Hematopoietic multipotent progenitor cell (in vitro differentiated cells): ENCODE results near the gene LDHB. TPM values are rescaled to one million over a fixed set of nuclear protein-coding genes. Genes with fewer than 3 reads are reported as not detected.
"Not testable (repeated sequence)": the region's sequence is repeated elsewhere in the genome, so short reads cannot be mapped to it uniquely, and the experiment has no call there.

Experiments used
- DNase-seq, 3 donors: peaks; one replicate each; pipeline ENCODE4 v3.0.0-alpha.2; 2011 to 2015; ENCODE audit warnings: low read depth in 2 of 3, low spot score in 2 of 3
- total RNA-seq: library from RNA; depleted of rRNA; stranded (reverse); fragments of >200 nt; gene quantifications from one replicate; pipeline ENCODE4 v1.2.3, GENCODE V29; 2012

Gene LDHB
- total RNA-seq, 1 donor = 400 TPM

GRCh38 chr12:21662122-21662792 lies 4.6 kb upstream of the LDHB start:
- DNase-seq = no peak

- not testable (repeated sequence) for DNase-seq
These were observed 3.9 kb upstream of the LDHB start for GRCh38 chr12:21661396-21662093.

GRCh38 chr12:21659383-21659782 lies 1.7 kb upstream of the LDHB start:
- peak in 1 of 3 donors; percentile 24 for DNase-seq

GRCh38 chr12:21656905-21657325 lies 727 bp downstream of the LDHB start:
- DNase-seq = peak in 2 of 3 donors; percentile 36 to 51

- peak in 1 of 3 donors; percentile 26 for DNase-seq
These were observed 2.1 kb downstream of the LDHB start for GRCh38 chr12:21655591-21655990.

GRCh38 chr12:21651821-21652220 lies 5.8 kb downstream of the LDHB start:
- no peak for DNase-seq

GRCh38 chr12:21650997-21651396 lies 6.6 kb downstream of the LDHB start:
- no peak for DNase-seq

GRCh38 chr12:21649034-21649433 lies 8.6 kb downstream of the LDHB start:
- no peak for DNase-seq

- no peak for DNase-seq
These were observed 9.3 kb downstream of the LDHB start for GRCh38 chr12:21648378-21648777.

GRCh38 chr12:21647179-21647578 lies 10.5 kb downstream of the LDHB start:
- no peak for DNase-seq

GRCh38 chr12:21645041-21645500 lies 12.6 kb downstream of the LDHB start:
- DNase-seq = not testable (repeated sequence)

- no peak for DNase-seq
These were observed 13.1 kb downstream of the LDHB start for GRCh38 chr12:21644516-21644915.

GRCh38 chr12:21643758-21644157 lies 13.9 kb downstream of the LDHB start:
- no peak for DNase-seq

- DNase-seq = no peak
These were observed 14.8 kb downstream of the LDHB start for GRCh38 chr12:21642707-21643389.

- no peak for DNase-seq
These were observed 19.4 kb downstream of the LDHB start for GRCh38 chr12:21638054-21638891.

GRCh38 chr12:21634245-21634644 lies 23.4 kb downstream of the LDHB start:
- DNase-seq = no peak

- no peak for DNase-seq
These were observed 26.3 kb downstream of the LDHB start for GRCh38 chr12:21631367-21631766.

- no peak for DNase-seq
These were observed 29.7 kb downstream of the LDHB start for GRCh38 chr12:21627924-21628323.

GRCh38 chr12:21618566-21618965 lies 39.1 kb downstream of the LDHB start:
- DNase-seq = no peak

- no peak for DNase-seq
These were observed 40.6 kb downstream of the LDHB start for GRCh38 chr12:21617030-21617429.

GRCh38 chr12:21615431-21615830 lies 42.2 kb downstream of the LDHB start:
- DNase-seq = peak in 2 of 3 donors; percentile 62 to 81
